HepG2 (cell line): Measurements from ENCODE around the gene RPS2. TPM values are rescaled to one million over a fixed set of nuclear protein-coding genes. Genes with fewer than 3 reads are reported as not detected.

ENCODE experiments used
- ADNP ChIP-seq: sonication (generic); formaldehyde crosslinking; IDR thresholded peaks from 2 replicates; pipeline ENCODE4 v1.4.0; 2020; ENCODE audit warnings: missing genetic modification reagents
- AHDC1 ChIP-seq: sonication (generic); formaldehyde crosslinking; IDR thresholded peaks from 2 replicates; pipeline ENCODE4 v1.5.1; 2020; ENCODE audit warnings: mild to moderate bottlenecking, missing genetic modification reagents, borderline replicate concordance
- CREBL2 ChIP-seq: sonication (generic); formaldehyde crosslinking; IDR thresholded peaks from 2 replicates; pipeline ENCODE4 v1.8.1; 2023; ENCODE audit warnings: missing genetic modification reagents, mild to moderate bottlenecking, borderline replicate concordance
- CSRNP1 ChIP-seq: sonication (generic); formaldehyde crosslinking; IDR thresholded peaks from 2 replicates; pipeline ENCODE4 v1.8.1; 2023; ENCODE audit warnings: mild to moderate bottlenecking, missing genetic modification reagents
- KMT2B ChIP-seq: IDR thresholded peaks from 2 replicates; pipeline ENCODE4 v1.6.1; 2016; ENCODE audit warnings: missing genetic modification reagents, missing compliant biosample characterization
- MED1 ChIP-seq: sonication (generic); formaldehyde crosslinking; IDR thresholded peaks from 2 replicates; pipeline ENCODE4 v1.4.0; 2020; ENCODE audit warnings: missing genetic modification reagents
- NFIB ChIP-seq: sonication (generic); formaldehyde crosslinking; IDR thresholded peaks from 2 replicates; pipeline ENCODE4 v1.9.0; 2021; ENCODE audit warnings: missing genetic modification reagents, mild to moderate bottlenecking, borderline replicate concordance
- STAG1 ChIP-seq: sonication (generic); formaldehyde crosslinking; IDR thresholded peaks from 2 replicates; pipeline ENCODE4 v1.4.0; 2020; ENCODE audit warnings: missing genetic modification reagents
- THAP11 ChIP-seq: IDR thresholded peaks from 2 replicates; pipeline ENCODE4 v1.6.1; 2016; ENCODE audit warnings: missing biosample characterization, missing genetic modification reagents
- ZBTB39 ChIP-seq: sonication (generic); formaldehyde crosslinking; IDR thresholded peaks from 2 replicates; pipeline ENCODE4 v1.5.0; 2020; ENCODE audit warnings: missing genetic modification reagents
- ZFAT ChIP-seq: sonication (generic); formaldehyde crosslinking; conservative IDR thresholded peaks from 2 replicates; pipeline ENCODE4 v1.8.1; 2023; ENCODE audit warnings: missing genetic modification reagents, inconsistent platforms
- ZNF121 ChIP-seq: sonication (generic); formaldehyde crosslinking; IDR thresholded peaks from 2 replicates; pipeline ENCODE4 v1.5.0; 2020; ENCODE audit warnings: mild to moderate bottlenecking, missing genetic modification reagents
- ZNF232 ChIP-seq: sonication (generic); formaldehyde crosslinking; IDR thresholded peaks from 2 replicates; pipeline ENCODE4 v1.4.0; 2020; ENCODE audit warnings: missing genetic modification reagents, borderline replicate concordance
- ZNF24 ChIP-seq: fragments of 450-650 bp; IDR thresholded peaks from 2 replicates; pipeline ENCODE4 v1.6.1; 2017; ENCODE audit warnings: antibody characterized with exemption, mild to moderate bottlenecking
- ZNF292 ChIP-seq: sonication (generic); formaldehyde crosslinking; IDR thresholded peaks from 2 replicates; pipeline ENCODE4 v1.8.1; 2022; ENCODE audit warnings: mild to moderate bottlenecking, low read depth, missing genetic modification reagents, borderline replicate concordance
- ZNF3 ChIP-seq: IDR thresholded peaks from 2 replicates; pipeline ENCODE4 v1.7.0; 2017; ENCODE audit warnings: inconsistent platforms
- ZNF33A ChIP-seq: sonication (generic); formaldehyde crosslinking; IDR thresholded peaks from 2 replicates; pipeline ENCODE4 v1.5.1; 2020; ENCODE audit warnings: missing genetic modification reagents, mild to moderate bottlenecking, moderate library complexity, borderline replicate concordance
- ZSCAN21 ChIP-seq: sonication (generic); formaldehyde crosslinking; IDR thresholded peaks from 2 replicates; pipeline ENCODE4 v1.8.0; 2022; ENCODE audit warnings: mild to moderate bottlenecking, missing genetic modification reagents, moderate library complexity, borderline replicate concordance
- polyA plus RNA-seq, 8 experiments: library from polyadenylated mRNA; depleted of rRNA in 3 of 8; stranded (reverse) in 7 of 8; unstranded in 1 of 8; fragments of >200 nt; fragmentation: Illumina TruSeq in 4 of 8; extraction: Trizol in 4 of 8; gene quantifications; 2 replicates each; pipeline versions ENCODE4 v1.2.1 to v1.2.3, GENCODE V29; 2011 to 2016; ENCODE audit warnings: low read depth in 4 of 8, missing spikeins in 1 of 8, mixed read lengths in 1 of 8; ENCODE audit not compliant: insufficient read depth in 1 of 8
- total RNA-seq, 5 experiments: library from RNA; depleted of rRNA; stranded (reverse); fragments of >200 nt; fragmentation: Illumina TruSeq; extraction: Trizol; gene quantifications; 2 replicates each; pipeline ENCODE4 v1.2.3, GENCODE V29; 2016; ENCODE audit warnings: low read depth in 1 of 5

The RPS2 gene
- total and polyA plus RNA-seq, 2 of the 13 experiments (the other 11 are each of a cell fraction or from before 2014, with no cell fraction given), result 1,908 to 4,514 TPM

GRCh38 chr16:1932050-1933028 lies 32.3 kb downstream of the RPS2 start (continued):
- 0 out of 2 replicates have a peak, but pooled peaks have one; percentile 28 for TF ChIP-seq AHDC1 (CRISPR knock-in tag)
- TF ChIP-seq ZBTB39 (CRISPR knock-in tag), result peak; percentile 63; the same call in 1 of the 2 replicates
- 0 out of 2 replicates have a peak, but pooled peaks have one; percentile 32 for TF ChIP-seq CREBL2 (CRISPR knock-in tag)
- TF ChIP-seq ZNF121 (CRISPR knock-in tag), result 0 out of 2 replicates have a peak, but pooled peaks have one; percentile 40
- peak; percentile 38; the same call in 1 of the 2 replicates for TF ChIP-seq ZNF3 (CRISPR knock-in tag)
- no peak for TF ChIP-seq ZNF24
- peak; percentile 69; the same call in 1 of the 2 replicates for TF ChIP-seq ZNF292 (CRISPR knock-in tag)
- TF ChIP-seq KMT2B (CRISPR knock-in tag), result 0 out of 2 replicates have a peak, but pooled peaks have one; percentile 7
- peak; percentile 23; the same call in 1 of the 2 replicates for TF ChIP-seq ZSCAN21
- TF ChIP-seq STAG1 (CRISPR knock-in tag), result peak; percentile 71
- peak; percentile 33; the same call in 1 of the 2 replicates for TF ChIP-seq MED1
- peak; percentile 45; the same call in 1 of the 2 replicates for TF ChIP-seq CSRNP1 (CRISPR knock-in tag)
- no peak for TF ChIP-seq NFIB (CRISPR knock-in tag)
- TF ChIP-seq THAP11 (CRISPR knock-in tag), result peak; percentile 35; the same call in 1 of the 2 replicates
- TF ChIP-seq ADNP (CRISPR knock-in tag), result peak; percentile 19; the same call in 1 of the 2 replicates
- TF ChIP-seq ZFAT, result no peak
- TF ChIP-seq ZNF232 (CRISPR knock-in tag), result 0 out of 2 replicates have a peak, but pooled peaks have one; percentile 53
- 0 out of 2 replicates have a peak, but pooled peaks have one; percentile 43 for TF ChIP-seq ZNF33A (CRISPR knock-in tag)
